NCI-H2029 treated with DMSO at 0.1 percent for 48 hours (cell line): ENCODE measurements around the gene MED16.
A peak's percentile ranks its signal among the peaks of the same experiment; 100 is the strongest.

Experiments used
- DNase-seq: peaks from one replicate; lab custom pipeline; 2025; lab: John Stamatoyannopoulos, UW

The MED16 gene

DNA sequence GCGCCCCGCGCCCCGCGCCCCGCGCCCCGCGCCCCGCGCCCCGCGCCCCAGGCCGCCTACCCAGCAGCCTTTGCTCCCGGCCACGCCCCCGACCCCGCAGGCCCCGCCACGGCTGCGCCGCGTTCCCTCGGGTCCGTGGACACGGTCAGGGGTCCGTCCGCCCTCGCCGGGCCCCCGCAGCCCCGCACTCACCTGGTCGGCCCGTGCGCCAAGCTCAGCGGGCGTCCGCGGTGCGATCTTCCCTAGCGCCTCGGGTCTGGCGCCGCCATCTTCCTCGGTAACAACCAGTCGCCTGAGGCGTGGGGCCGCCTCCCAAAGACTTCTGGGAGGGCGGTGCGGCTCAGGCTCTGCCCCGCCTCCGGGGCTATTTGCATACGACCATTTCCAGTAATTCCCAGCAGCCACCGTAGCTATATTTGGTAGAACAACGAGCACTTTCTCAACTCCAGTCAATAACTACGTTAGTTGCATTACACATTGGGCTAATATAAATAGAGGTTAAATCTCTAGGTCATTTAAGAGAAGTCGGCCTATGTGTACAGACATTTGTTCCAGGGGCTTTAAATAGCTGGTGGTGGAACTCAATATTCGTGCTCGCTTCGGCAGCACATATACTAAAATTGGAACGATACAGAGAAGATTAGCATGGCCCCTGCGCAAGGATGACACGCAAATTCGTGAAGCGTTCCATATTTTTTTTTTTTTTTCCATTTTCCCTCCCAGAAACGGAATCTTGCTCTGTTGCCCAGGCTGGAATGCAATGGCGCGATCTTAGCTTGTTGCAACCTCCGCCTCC lies at the start of gene MED16, which contains the start of gene RNU6-9:
Gene MED16 (minus strand): TSS at position 294 of the 796 bp plus-strand sequence. CDS start 2,056 bp downstream, outside the sequence.
Gene RNU6-9 (plus strand): TSS at position 591 of the 796 bp plus-strand sequence.
- peak; percentile 89 for DNase-seq

GRCh38 chr19:942133-942645 lies 49.2 kb upstream of the MED16 start:
- DNase-seq: no peak

- no peak for DNase-seq
These were observed 48.5 kb upstream of the MED16 start for GRCh38 chr19:941292-942132.

DNA sequence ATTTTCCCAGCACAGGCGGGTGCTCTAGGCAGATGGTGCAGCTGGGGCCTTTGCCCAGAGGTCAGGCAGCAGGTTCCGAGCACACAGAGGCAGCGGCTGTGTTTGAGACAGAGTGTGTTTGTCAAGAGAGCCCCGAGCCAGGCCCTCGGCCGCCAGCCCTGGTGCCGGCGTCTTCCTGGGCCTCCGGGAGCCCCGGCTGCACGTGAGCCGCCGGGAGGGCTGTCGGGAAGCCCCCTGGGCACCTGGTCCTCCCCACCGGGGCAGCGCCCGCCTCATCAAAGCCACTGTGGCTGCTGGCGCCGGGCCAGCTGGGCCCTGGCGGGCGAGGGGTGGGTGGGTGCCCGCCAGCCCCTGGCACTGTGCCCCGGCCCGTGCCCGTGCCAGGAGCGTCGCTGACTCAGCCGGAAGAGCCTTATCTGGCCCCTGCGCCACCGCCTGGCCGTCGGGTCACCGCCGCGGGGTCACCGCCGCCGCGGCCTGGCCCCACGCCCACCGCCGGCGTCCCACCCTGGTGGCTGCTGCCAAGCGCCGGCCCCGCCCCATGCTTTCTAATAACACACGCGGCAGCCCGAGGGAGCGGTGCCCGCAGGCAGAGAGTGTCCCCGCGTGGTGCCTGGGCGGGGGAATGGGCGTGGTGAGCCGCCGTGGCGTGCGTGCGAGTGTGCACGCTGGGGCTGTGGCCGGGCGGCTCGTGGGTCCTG lies 47.8 kb upstream of the MED16 start:
- DNase-seq: peak; percentile 65

DNA sequence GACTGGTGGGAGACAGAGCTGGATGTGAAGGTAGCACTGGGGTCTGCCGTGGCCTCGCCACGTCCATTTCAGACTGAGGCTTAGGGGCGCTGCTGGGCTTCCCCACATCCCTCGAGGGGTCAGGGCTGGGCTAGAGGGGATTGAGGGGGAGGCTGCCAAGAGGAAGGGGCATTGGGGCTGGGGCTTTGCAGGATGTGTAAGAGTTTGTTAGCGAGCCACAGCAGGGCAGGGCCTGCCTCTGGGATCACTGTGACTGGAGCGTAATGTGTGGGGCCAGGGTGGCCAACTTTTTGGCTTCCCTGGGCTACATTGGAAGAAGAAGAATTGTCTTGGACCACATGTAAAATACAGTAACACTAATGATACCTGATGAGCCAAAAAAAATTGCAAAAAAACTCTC lies 46.9 kb upstream of the MED16 start:
- DNase-seq: no peak

GRCh38 chr19:939439-939838 lies 46.5 kb upstream of the MED16 start:
- DNase-seq: no peak

DNA sequence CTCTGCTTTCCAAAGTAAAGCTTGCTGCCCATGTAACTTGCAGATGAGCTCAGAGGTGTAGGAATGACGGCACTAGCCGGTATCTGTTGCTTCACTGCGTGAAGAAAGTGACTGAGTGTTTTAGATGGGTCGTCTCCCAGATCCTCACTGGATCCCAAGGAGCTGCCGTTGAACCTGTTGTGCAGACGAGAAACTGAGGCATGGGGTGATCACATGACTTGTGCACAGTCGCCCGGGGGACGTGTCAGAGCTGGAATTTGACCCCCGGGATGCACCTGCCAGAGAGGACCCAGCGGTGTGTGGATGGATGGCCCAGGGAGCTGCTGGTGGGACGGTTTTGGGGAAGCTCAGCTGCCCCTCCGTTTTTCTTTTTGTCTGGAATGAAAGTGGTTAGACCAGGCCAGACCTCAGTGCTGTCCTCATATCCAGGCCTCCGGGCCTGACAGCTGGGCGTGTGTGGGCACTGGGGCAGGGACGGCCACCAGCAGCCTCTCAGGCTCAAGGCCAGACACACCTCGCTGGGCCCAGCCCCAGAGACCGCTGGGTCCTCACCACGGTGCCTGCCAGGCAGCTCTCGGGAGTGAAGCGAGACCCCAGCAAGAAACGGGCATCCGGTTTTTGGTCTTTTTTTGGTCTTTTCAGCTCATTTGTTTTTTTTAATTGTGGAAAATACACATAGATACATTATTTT lies 45.4 kb upstream of the MED16 start:
- DNase-seq: no peak

DNA sequence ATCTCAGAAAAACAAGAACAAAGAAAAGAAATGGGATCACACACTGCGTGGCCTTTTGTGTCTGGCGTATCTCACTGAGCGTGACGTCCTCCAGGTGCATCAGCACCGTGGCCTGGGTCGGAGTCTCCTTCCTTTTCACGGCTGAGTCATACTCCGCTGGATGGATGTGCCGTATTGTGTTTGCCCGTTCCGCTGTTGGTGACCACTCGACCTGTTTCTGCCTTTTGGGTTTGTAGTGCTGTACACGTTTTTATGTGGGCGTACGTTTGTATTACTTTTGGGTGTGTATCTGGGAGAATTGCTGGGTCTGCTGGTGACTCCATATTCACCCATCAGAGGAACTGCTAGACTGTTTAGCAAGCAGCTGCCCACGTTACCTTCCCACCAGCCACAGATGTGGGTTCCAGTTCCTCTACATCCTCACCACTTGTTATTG lies 44.3 kb upstream of the MED16 start:
- DNase-seq: no peak

DNA sequence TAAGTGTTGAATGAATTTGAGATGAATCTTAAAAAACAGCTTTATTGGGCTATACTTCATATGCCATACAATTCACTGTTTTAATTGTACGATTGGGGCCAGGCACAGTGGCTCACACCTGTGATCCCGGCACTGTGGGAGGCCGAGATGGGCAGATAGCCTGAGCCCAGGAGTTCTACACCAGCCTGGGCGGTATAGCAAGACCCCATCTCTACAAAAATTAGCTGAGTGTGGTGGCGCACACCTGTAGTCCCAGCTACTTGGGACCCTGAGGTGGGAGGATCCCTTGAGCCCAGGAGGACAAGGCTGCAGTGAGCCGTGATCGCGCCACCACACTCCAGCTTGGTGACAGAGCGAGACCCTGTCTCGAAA lies 43.2 kb upstream of the MED16 start:
- no peak for DNase-seq

DNA sequence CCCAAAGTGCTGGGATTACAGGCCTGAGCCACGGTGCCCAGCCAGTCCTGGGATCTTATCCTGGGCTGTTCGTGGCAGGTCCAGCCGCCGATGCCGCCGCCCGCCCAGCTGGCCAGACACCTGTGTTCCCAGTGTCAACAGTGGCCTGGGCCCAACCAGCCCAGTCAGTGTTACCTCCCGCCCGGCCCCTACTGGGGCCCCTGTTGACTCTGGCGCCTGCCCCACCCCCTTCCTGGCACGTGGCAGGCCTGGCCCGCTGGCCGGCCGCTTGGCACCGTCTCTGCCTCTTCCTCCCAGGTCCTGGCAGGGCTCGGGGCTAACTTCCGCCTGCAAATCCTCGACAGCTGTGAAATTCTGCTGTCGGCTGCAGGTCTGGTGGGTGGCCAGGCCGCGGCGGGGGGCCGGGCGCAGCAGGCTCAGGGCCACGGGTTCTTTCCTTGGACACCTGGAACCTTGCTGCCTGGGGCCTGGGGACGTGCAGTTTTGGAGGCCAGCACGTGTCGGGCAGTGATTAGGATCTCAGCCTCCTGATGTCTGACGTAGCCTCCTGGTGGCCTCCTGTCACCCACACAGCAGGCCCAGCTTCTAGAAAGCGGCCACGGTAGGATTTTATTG lies 42.0 kb upstream of the MED16 start:
- peak; percentile 42 for DNase-seq

DNA sequence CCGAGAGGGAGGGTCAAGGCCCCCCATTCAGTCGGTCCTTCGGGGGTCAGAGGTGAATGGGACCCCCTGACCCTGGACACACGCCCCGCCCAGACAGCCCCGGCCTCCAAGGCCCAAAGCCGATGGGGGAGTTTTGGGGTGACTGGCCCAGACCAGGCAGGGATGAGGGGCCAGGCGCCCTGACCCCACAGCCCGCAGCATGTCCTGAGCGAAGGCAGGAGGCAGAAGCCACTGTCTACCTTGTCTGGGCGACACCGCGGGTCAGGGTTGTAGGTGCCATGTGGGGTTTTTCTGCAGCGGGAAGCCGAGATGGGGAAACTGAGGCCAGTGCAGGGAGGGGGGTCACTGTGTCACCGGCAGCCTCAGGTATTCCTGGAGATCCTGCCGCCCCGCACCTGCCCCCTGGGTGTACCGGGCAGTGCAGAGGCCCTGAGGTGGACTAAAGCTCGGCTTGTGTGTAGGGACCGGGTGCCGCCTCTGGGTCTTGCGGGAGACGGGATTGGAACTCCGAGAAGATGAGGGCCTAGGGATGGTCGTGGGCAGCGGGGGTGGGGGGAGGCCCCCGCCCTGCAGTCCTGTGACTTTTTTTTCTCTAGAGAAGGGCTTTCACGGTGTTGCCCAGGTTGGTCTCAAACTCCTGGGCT lies 41.3 kb upstream of the MED16 start:
- no peak for DNase-seq

DNA sequence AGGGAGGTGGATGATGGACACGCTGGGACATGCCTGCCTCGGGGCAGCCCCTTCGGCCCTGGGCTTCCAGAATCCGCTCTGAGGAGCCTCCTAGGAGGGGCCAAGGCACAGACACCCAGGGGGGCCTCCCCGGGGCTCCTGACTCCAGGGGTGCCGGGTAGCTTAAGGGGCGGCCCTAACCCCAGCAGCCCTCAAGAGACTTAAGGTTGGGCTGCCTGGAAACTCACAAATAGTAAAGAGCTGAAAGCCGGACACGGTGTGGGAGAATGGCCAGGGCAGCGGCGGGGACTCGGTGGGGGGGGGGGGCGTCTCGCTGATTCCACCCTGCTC lies 40.5 kb upstream of the MED16 start:
- no peak for DNase-seq

- no peak for DNase-seq
These were observed 39.9 kb upstream of the MED16 start for GRCh38 chr19:932648-933552.

GRCh38 chr19:931860-932647 lies 39.1 kb upstream of the MED16 start:
- DNase-seq: no peak

DNA sequence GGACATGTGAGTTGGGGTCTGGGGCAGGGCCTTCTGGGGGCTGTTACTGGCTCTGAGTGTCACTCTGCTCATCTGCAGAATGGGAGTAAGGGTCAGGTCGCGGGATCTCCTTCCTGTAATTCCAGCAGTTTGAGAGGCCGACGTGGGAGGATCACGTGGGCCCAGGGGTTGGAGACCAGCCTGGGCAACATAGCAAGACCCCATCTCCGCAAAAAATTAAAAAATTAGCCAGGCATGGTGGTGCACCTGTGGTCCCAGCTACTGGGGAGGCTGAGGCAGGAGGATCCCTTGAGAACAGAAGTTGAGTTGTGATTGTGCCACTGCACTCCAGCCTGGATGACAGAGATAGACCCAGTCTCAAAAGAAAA lies 36.9 kb upstream of the MED16 start:
- DNase-seq: no peak

GRCh38 chr19:929203-929890 lies 36.4 kb upstream of the MED16 start:
- no peak for DNase-seq

- DNase-seq: no peak
These were observed 35.6 kb upstream of the MED16 start for GRCh38 chr19:928471-929202.
